T-cell (primary cell): ENCODE measurements around the gene UBE2D4. TPM values are rescaled to one million over a fixed set of nuclear protein-coding genes. Genes with fewer than 3 reads are reported as not detected.
A peak's percentile ranks its signal among the peaks of the same experiment; 100 is the strongest.

Source experiments
- ATAC-seq, 4 experiments: fragments of 200-7000 bp in 3 of 4; fragments of 150-1000 bp in 1 of 4; cut with Tn5 transposase; replicated peaks in 1 of 4; 1 replicate in 3 of 4; 2 replicates in 1 of 4; pipeline ENCODE4 v1.10.0; 2021; ENCODE audit warnings: moderate library complexity in 3 of 4, mild to moderate bottlenecking in 2 of 4, moderate number of reproducible peaks in 1 of 4
- CTCF ChIA-PET, 2 donors: fragments of 300-600 bp; sonication (Branson Sonifier 250); formaldehyde crosslinking; loops; one replicate each; lab custom pipeline; 2022; ENCODE audit warnings: antibody characterized with exemption in 2 of 2; lab: Charles Lee
- POLR2A ChIA-PET, 2 donors: fragments of 300-600 bp; sonication (Branson Sonifier 250); formaldehyde crosslinking; loops; one replicate each; lab custom pipeline; 2022; ENCODE audit warnings: antibody characterized with exemption in 2 of 2; lab: Charles Lee
- DNase-seq, 35 experiments: peaks; one replicate each; pipeline versions ENCODE4 v3.0.0 to v3.0.0-alpha.2; 2013 to 2023
- H3K27ac ChIP-seq: one replicate; pipeline ENCODE4 v1.5.1; 2013; ENCODE audit warnings: low read length
- H3K27me3 ChIP-seq, 2 experiments: replicated peaks in 1 of 2; 1 replicate in 1 of 2; 2 replicates in 1 of 2; pipeline versions ENCODE4 v1.6.1 to v1.7.0; 2013; ENCODE audit warnings: low read length in 1 of 2, mixed read lengths in 1 of 2; ENCODE audit not compliant: control insufficient read depth in 2 of 2, insufficient read depth in 2 of 2; ENCODE audit errors: extremely low read depth in 1 of 2
- H3K36me3 ChIP-seq, 2 donors: 1 replicate in 1 of 2; 2 replicates in 1 of 2; pipeline versions ENCODE4 v1.6.1 to v1.7.0; 2013; ENCODE audit warnings: low read length in 1 of 2; ENCODE audit not compliant: control insufficient read depth in 2 of 2, insufficient read depth in 1 of 2; ENCODE audit errors: extremely low read depth in 1 of 2
- H3K4me1 ChIP-seq, 2 experiments: 1 replicate in 1 of 2; 2 replicates in 1 of 2; pipeline versions ENCODE4 v1.6.1 to v1.7.0; 2013; ENCODE audit warnings: low read length in 2 of 2, mixed read lengths in 1 of 2; ENCODE audit not compliant: insufficient read depth in 2 of 2, control insufficient read depth in 1 of 2; ENCODE audit errors: extremely low read depth in 1 of 2
- H3K4me3 ChIP-seq, 2 donors: 1 replicate in 1 of 2; 2 replicates in 1 of 2; pipeline versions ENCODE4 v1.5.1 to v1.7.0; 2013; ENCODE audit warnings: mild to moderate bottlenecking in 2 of 2, low read length in 1 of 2, moderate library complexity in 1 of 2; ENCODE audit not compliant: control insufficient read depth in 1 of 2; ENCODE audit errors: extremely low read depth in 1 of 2
- H3K9me3 ChIP-seq: 2 replicates; pipeline ENCODE4 v1.7.0; 2013
- H3K27ac Mint-ChIP-seq, 2 donors: one replicate each; pipeline ENCODE4 v1.8.0; 2020 to 2021; ENCODE audit warnings: mild to moderate bottlenecking in 2 of 2, mixed read lengths in 2 of 2
- H3K27me3 Mint-ChIP-seq, 2 donors: one replicate each; pipeline ENCODE4 v1.8.0; 2021 to 2022; ENCODE audit warnings: mixed read lengths in 2 of 2
- H3K36me3 Mint-ChIP-seq: one replicate; pipeline ENCODE4 v1.8.0; 2021; ENCODE audit warnings: mixed read lengths
- H3K4me1 Mint-ChIP-seq, 3 donors: one replicate each; pipeline ENCODE4 v1.8.0; 2020 to 2022; ENCODE audit warnings: mixed read lengths in 3 of 3, mild to moderate bottlenecking in 1 of 3
- H3K4me3 Mint-ChIP-seq, 3 donors: one replicate each; pipeline ENCODE4 v1.8.0; 2020 to 2022; ENCODE audit warnings: mild to moderate bottlenecking in 3 of 3, mixed read lengths in 3 of 3, moderate library complexity in 3 of 3
- H3K9me3 Mint-ChIP-seq, 3 donors: one replicate each; pipeline ENCODE4 v1.8.0; 2020 to 2022; ENCODE audit warnings: mixed read lengths in 3 of 3
- WGBS: methylation state at CpG from one replicate; pipeline ENCODE4 v1.1.5; 2013; ENCODE audit warnings: missing lambda C conversion rate; ENCODE audit not compliant: insufficient coverage; 5-methylcytosine and 5-hydroxymethylcytosine counted together
- total RNA-seq, 35 experiments: library from RNA in 6 of 35; stranded (reverse) in 6 of 35; fragments of 120-200 nt in 1 of 35; gene quantifications; one replicate each; pipeline versions ENCODE4 v1.2.1 to v1.2.4 and lab custom pipeline; 2013 to 2026

The UBE2D4 gene
- total RNA-seq, 5 donors from 2014 or later (not counting 1 experiment from before 2014, with no cell fraction given) = 6.7 to 12.8 (median 10.4) TPM

GRCh38 chr7:43906331-43907010, 19.8 kb upstream of the UBE2D4 start, which contains the start of gene URGCP:
URGCP (minus strand) TSS chr7:43906596; CDS start chr7:43906575, 21 bp downstream.
- H3K27me3 Mint-ChIP-seq = no peaks in the 10 kb centered on the region
- POLR2A ChIA-PET = no interaction called here

GRCh38 chr7:43914795-43915194, 11.4 kb upstream of the UBE2D4 start:
- Histone ChIP-seq H3K27me3 (no peaks in the 10 kb centered on the region), H3K4me3 (no peak overlapping the region), H3K9me3 (no peaks in the 10 kb centered on the region), H3K36me3 (no peaks in the 10 kb centered on the region), H3K27ac (no peak overlapping the region), H3K4me1 (no peaks in the 10 kb centered on the region)
- no peak overlapping the region for H3K27ac Mint-ChIP-seq
- whole genome bisulfite sequencing = 94% methylated on average over 3 of the region's 5 CpGs
- H3K4me1 Mint-ChIP-seq = no peaks in the 10 kb centered on the region
- peaks cover 0 to 2% (median 0%) of the 10 kb centered on the region in 3 donors for H3K9me3 Mint-ChIP-seq
- POLR2A ChIA-PET = no interaction called here
- CTCF ChIA-PET = no interaction called here
- no peaks in the 10 kb centered on the region for H3K27me3 Mint-ChIP-seq
- DNase-seq (no peak), ATAC-seq (no peak)
- no peak overlapping the region for H3K4me3 Mint-ChIP-seq
- peaks cover 5% of the 10 kb centered on the region for H3K36me3 Mint-ChIP-seq

More at GRCh38 chr7:43906331-43907010, 19.8 kb upstream of the UBE2D4 start, which contains the start of gene URGCP:
- peaks cover 0 to 2% of the 10 kb centered on the region in 2 donors for H3K36me3 ChIP-seq
- H3K9me3 ChIP-seq = no peaks in the 10 kb centered on the region
- H3K4me3 ChIP-seq = peak within 1 kb of the TSS; percentile 61 to 74
- Mint-ChIP-seq H3K9me3 (no peaks in the 10 kb centered on the region), H3K4me1 (peaks cover 37 to 43% (median 38%) of the 10 kb centered on the region in 3 donors), H3K36me3 (no peaks in the 10 kb centered on the region), H3K27ac (peak within 1 kb of the TSS; percentile 95 to 96), H3K4me3 (peak within 1 kb of the TSS; percentile 89 to 94 (median 94))
- peaks cover 7 to 17% of the 10 kb centered on the region in 2 experiments for H3K4me1 ChIP-seq
- peak; percentile 5 to 70 (median 44) for DNase-seq
- CTCF ChIA-PET = no interaction called here
- peak; percentile 92 to 94 (median 92) for ATAC-seq
- H3K27me3 ChIP-seq = no peaks in the 10 kb centered on the region
- peak within 1 kb of the TSS; percentile 59 for H3K27ac ChIP-seq
- 0% methylated on average over 53 of the region's 73 CpGs for WGBS

- H3K27ac ChIP-seq = no peak overlapping the region
- Mint-ChIP-seq H3K4me3 (no peak overlapping the region), H3K4me1 (no peaks in the 10 kb centered on the region), H3K27ac (no peak overlapping the region), H3K27me3 (no peaks in the 10 kb centered on the region), H3K36me3 (peaks cover 5% of the 10 kb centered on the region), H3K9me3 (peaks cover 0 to 2% (median 0%) of the 10 kb centered on the region in 3 donors)
- DNase-seq (no peak), ATAC-seq (no peak)
- no peaks in the 10 kb centered on the region for H3K4me1 ChIP-seq
- CTCF ChIA-PET = no interaction called here
- WGBS = no CpG with 5 or more reads among the region's 5 CpGs
- no peaks in the 10 kb centered on the region for H3K9me3 ChIP-seq
- no peaks in the 10 kb centered on the region for H3K36me3 ChIP-seq
- no peak overlapping the region for H3K4me3 ChIP-seq
- POLR2A ChIA-PET = no interaction called here
- H3K27me3 ChIP-seq = no peaks in the 10 kb centered on the region
Observed at GRCh38 chr7:43915907-43916306, 10.3 kb upstream of the UBE2D4 start.

GRCh38 chr7:43921423-43921822, 4.8 kb upstream of the UBE2D4 start:
- no peaks in the 10 kb centered on the region for H3K27me3 ChIP-seq
- no peak overlapping the region for H3K27ac ChIP-seq
- ATAC-seq (no peak), DNase-seq (no peak)
- H3K36me3 Mint-ChIP-seq = peaks cover 5% of the 10 kb centered on the region
- peaks cover 12 to 23% (median 17%) of the 10 kb centered on the region in 3 donors for H3K4me1 Mint-ChIP-seq
- H3K27ac Mint-ChIP-seq = no peak overlapping the region
- H3K36me3 ChIP-seq = no peaks in the 10 kb centered on the region
- H3K9me3 ChIP-seq = no peaks in the 10 kb centered on the region
- no peaks in the 10 kb centered on the region for H3K27me3 Mint-ChIP-seq
- no peaks in the 10 kb centered on the region for H3K9me3 Mint-ChIP-seq
- no CpG with 5 or more reads among the region's 2 CpGs for WGBS
- ChIA-PET CTCF (interaction anchor here (0.7 to 1.2 kb wide), 3 partner anchors 9 to 339 kb away, joined by 3 to 4 read pairs (median 3); partner anchors contain the start of gene STK17A (in 1 of the 2)), POLR2A (no interaction called here)
- H3K4me3 ChIP-seq = no peak overlapping the region
- H3K4me3 Mint-ChIP-seq = no peak overlapping the region
- peaks cover 6 to 19% of the 10 kb centered on the region in 2 experiments for H3K4me1 ChIP-seq

- H3K36me3 Mint-ChIP-seq = peaks cover 5% of the 10 kb centered on the region
- H3K27me3 ChIP-seq = no peaks in the 10 kb centered on the region
- no peak overlapping the region for H3K27ac Mint-ChIP-seq
- no peak for DNase-seq
- ATAC-seq = no peak
- no peak overlapping the region for H3K4me3 ChIP-seq
- H3K9me3 Mint-ChIP-seq = no peaks in the 10 kb centered on the region
- ChIA-PET POLR2A (no interaction called here), CTCF (no interaction called here)
- no peaks in the 10 kb centered on the region for H3K27me3 Mint-ChIP-seq
- WGBS = no CpG with 5 or more reads among the region's 4 CpGs
- no peaks in the 10 kb centered on the region for H3K9me3 ChIP-seq
- H3K4me3 Mint-ChIP-seq = no peak overlapping the region
- H3K4me1 ChIP-seq = peaks cover 13 to 28% of the 10 kb centered on the region in 2 experiments
- no peak overlapping the region for H3K27ac ChIP-seq
- no peaks in the 10 kb centered on the region for H3K36me3 ChIP-seq
- peaks cover 21 to 35% (median 26%) of the 10 kb centered on the region in 3 donors for H3K4me1 Mint-ChIP-seq
Observed at GRCh38 chr7:43922726-43923125, 3.5 kb upstream of the UBE2D4 start.

GRCh38 chr7:43926798-43927123, 525 bp downstream of the UBE2D4 start:
- peak overlapping the region; percentile 86 to 93 (median 88) for H3K4me3 Mint-ChIP-seq
- Histone ChIP-seq H3K4me3 (peak overlapping the region; percentile 69 to 85), H3K9me3 (no peaks in the 10 kb centered on the region), H3K27me3 (no peaks in the 10 kb centered on the region), H3K27ac (peak overlapping the region; percentile 96), H3K4me1 (peaks cover 13 to 28% of the 10 kb centered on the region in 2 experiments), H3K36me3 (no peaks in the 10 kb centered on the region)
- ATAC-seq (peak in 2 of 4 experiments; percentile 8 to 15), DNase-seq (no peak)
- ChIA-PET CTCF (interaction anchor here in 1 of 2 donors (0.6 to 1.0 kb wide), 2 partner anchors 22 to 413 kb away, joined by 3 to 5 read pairs; no protein-coding TSS in a partner anchor), POLR2A (interaction anchor here in 1 of 2 donors (0.5 to 0.6 kb wide), 2 partner anchors 21 to 124 kb away, joined by 3 to 5 read pairs; no protein-coding TSS in a partner anchor)
- peak overlapping the region; percentile 90 to 94 for H3K27ac Mint-ChIP-seq
- no peaks in the 10 kb centered on the region for H3K36me3 Mint-ChIP-seq
- H3K4me1 Mint-ChIP-seq = peaks cover 33 to 47% (median 37%) of the 10 kb centered on the region in 3 donors
- H3K27me3 Mint-ChIP-seq = no peaks in the 10 kb centered on the region
- WGBS = 3% methylated on average over 4 of the region's 6 CpGs
- no peaks in the 10 kb centered on the region for H3K9me3 Mint-ChIP-seq
